Endothelial cell of umbilical vein (primary cell): ENCODE results near the gene HEATR5B. TPM values are rescaled to one million over a fixed set of nuclear protein-coding genes. Genes with fewer than 3 reads are reported as not detected.

Source experiments
- BruUV-seq: library from RNA; stranded (reverse); fragments of 400-500 nt; replicated peaks from 2 replicates; lab custom pipeline; 2021; lab: Mats Ljungman, UMichigan
- CTCF ChIA-PET: fragments of 300-600, 350-600 bp; sonication (Branson Sonifier 250); formaldehyde crosslinking; loops from one replicate; lab custom pipeline; 2021; ENCODE audit warnings: antibody characterized with exemption, inconsistent platforms; lab: Charles Lee
- POLR2A ChIA-PET: fragments of 300-600, 350-600 bp; sonication (Branson Sonifier 250); formaldehyde crosslinking; loops from one replicate; lab custom pipeline; 2021; ENCODE audit warnings: antibody characterized with exemption, inconsistent platforms; lab: Charles Lee
- DNase-seq: peaks from one replicate; pipeline ENCODE4 v3.0.0-alpha.2; 2011; ENCODE audit warnings: low read depth, low spot score
- FAIRE-seq: peaks from 2 replicates; lab custom pipeline; 2011; peaks lifted over from hg19 to GRCh38; lab: Jason Lieb, UNC
- H2AFZ ChIP-seq: 2 replicates; pipeline ENCODE4 v1.6.0; 2012; ENCODE audit warnings: low read depth, low read length, control low read depth, inconsistent platforms
- H3K27ac ChIP-seq: 2 replicates; pipeline ENCODE4 v1.5.1; 2011; ENCODE audit warnings: low read depth, mild to moderate bottlenecking, control low read depth, low read length, moderate library complexity; ENCODE audit not compliant: insufficient read depth
- H3K27me3 ChIP-seq, 2 experiments: 2 replicates each; pipeline versions ENCODE4 v1.6.0 to v1.6.1; 2011; ENCODE audit warnings: low read length in 2 of 2, mixed read lengths in 1 of 2; ENCODE audit not compliant: control insufficient read depth in 2 of 2, insufficient read depth in 2 of 2
- H3K36me3 ChIP-seq, 2 experiments: 2 replicates in 1 of 2; 3 replicates in 1 of 2; pipeline ENCODE4 v1.5.1; 2011; ENCODE audit warnings: low read length in 2 of 2, mild to moderate bottlenecking in 1 of 2, moderate library complexity in 1 of 2; ENCODE audit not compliant: control insufficient read depth in 2 of 2, insufficient read depth in 2 of 2; ENCODE audit errors: extremely low read depth in 1 of 2
- H3K4me1 ChIP-seq: 3 replicates; pipeline ENCODE4 v1.5.1; 2011; ENCODE audit warnings: mild to moderate bottlenecking, low read length; ENCODE audit not compliant: control insufficient read depth, insufficient read depth; ENCODE audit errors: extremely low read depth
- H3K4me2 ChIP-seq: 2 replicates; pipeline ENCODE4 v1.6.1; 2011; ENCODE audit warnings: low read length, control low read depth, mixed read lengths; ENCODE audit not compliant: insufficient read depth
- H3K4me3 ChIP-seq, 3 experiments: fragments of 200-600 bp in 1 of 3; sonication (generic), shearing (Covaris generic) in 1 of 3; replicated peaks in 1 of 3; 2 replicates each; pipeline ENCODE4 v1.5.1; 2011 to 2016; ENCODE audit warnings: control low read depth in 3 of 3, low read length in 3 of 3, mild to moderate bottlenecking in 2 of 3, inconsistent platforms in 1 of 3, low read depth in 1 of 3, moderate library complexity in 1 of 3; ENCODE audit not compliant: insufficient read depth in 1 of 3
- H3K79me2 ChIP-seq: 2 replicates; pipeline ENCODE4 v1.6.0; 2012; ENCODE audit warnings: low read length, inconsistent platforms; ENCODE audit not compliant: control insufficient read depth, insufficient read depth
- H3K9ac ChIP-seq: replicated peaks from 2 replicates; pipeline ENCODE3; 2011; ENCODE audit warnings: low read length, control low read depth; ENCODE audit not compliant: insufficient read depth; ENCODE audit errors: extremely low read depth
- H3K9me1 ChIP-seq: replicated peaks from 3 replicates; pipeline ENCODE4 v1.6.0; 2011; ENCODE audit warnings: mild to moderate bottlenecking, low read length; ENCODE audit not compliant: control insufficient read depth, insufficient read depth; ENCODE audit errors: extremely low read depth
- H3K9me3 ChIP-seq: replicated peaks from 2 replicates; pipeline ENCODE4 v1.5.1; 2012; ENCODE audit warnings: low read length, inconsistent platforms; ENCODE audit not compliant: control insufficient read depth, insufficient read depth
- H4K20me1 ChIP-seq: replicated peaks from 2 replicates; pipeline ENCODE3; 2011; ENCODE audit warnings: mild to moderate bottlenecking, low read length; ENCODE audit not compliant: control insufficient read depth, insufficient read depth; ENCODE audit errors: extremely low read depth
- CTCF ChIP-seq, 2 donors: IDR thresholded peaks; 1 replicate in 1 of 2; 2 replicates in 1 of 2; pipeline ENCODE4 v1.5.1; 2011; ENCODE audit warnings: low read length in 2 of 2, mild to moderate bottlenecking in 2 of 2, moderate library complexity in 2 of 2, control low read depth in 1 of 2, inconsistent platforms in 1 of 2, low read depth in 1 of 2; ENCODE audit not compliant: insufficient read depth in 1 of 2; ENCODE audit errors: extremely low read depth in 1 of 2
- EZH2 ChIP-seq: IDR thresholded peaks from 2 replicates; pipeline ENCODE4 v1.6.1; 2012; ENCODE audit warnings: borderline replicate concordance, low read depth, mild to moderate bottlenecking, moderate library complexity, low read length, inconsistent platforms; ENCODE audit not compliant: severe bottlenecking
- FOS ChIP-seq: IDR thresholded peaks from 2 replicates; pipeline ENCODE4 v1.6.1; 2011; ENCODE audit warnings: mild to moderate bottlenecking, low read length, moderate library complexity, borderline replicate concordance; ENCODE audit not compliant: insufficient read depth
- GATA2 ChIP-seq: IDR thresholded peaks from 2 replicates; pipeline ENCODE4 v1.7.0; 2011; ENCODE audit warnings: low read depth, mild to moderate bottlenecking, moderate library complexity, mixed read lengths, low read length; ENCODE audit not compliant: insufficient read length, insufficient read depth
- JUN ChIP-seq: IDR thresholded peaks from 2 replicates; pipeline ENCODE4 v1.6.1; 2011; ENCODE audit warnings: borderline replicate concordance, low read depth; ENCODE audit not compliant: insufficient read length, insufficient read depth
- MAX ChIP-seq: IDR thresholded peaks from 2 replicates; pipeline ENCODE4 v1.6.1; 2011; ENCODE audit not compliant: insufficient read depth, insufficient read length
- MYC ChIP-seq: IDR thresholded peaks from one replicate; pipeline ENCODE4 v1.6.1; 2011; ENCODE audit warnings: mild to moderate bottlenecking, low read depth, low read length
- POLR2A ChIP-seq: IDR thresholded peaks from 2 replicates; pipeline ENCODE4 v1.6.1; 2012; ENCODE audit warnings: low read depth, mild to moderate bottlenecking, control low read depth, low read length
- POLR2AphosphoS5 ChIP-seq: IDR thresholded peaks from 2 replicates; pipeline ENCODE4 v1.6.1; 2012; ENCODE audit warnings: low read depth, mild to moderate bottlenecking, control low read depth, low read length, moderate library complexity; ENCODE audit not compliant: insufficient read depth
- dilution Hi-C: fragments of 300-500 bp; cut with MboI; formaldehyde crosslinking; loops from one replicate; pipeline ENCODE4 v1.15.0; 2019; ENCODE audit warnings: low sequenced_read_pairs; ENCODE audit not compliant: extremely low pct_ligation_motif_present
- intact Hi-C: fragments of 100-400 bp; cut with micrococcal nuclease; formaldehyde crosslinking; loops from one replicate; pipeline ENCODE4 v1.10.0; 2022
- polyA plus RNA-seq, 4 experiments: library from polyadenylated mRNA; depleted of rRNA in 3 of 4; stranded (reverse) in 3 of 4; unstranded in 1 of 4; fragments of >200 nt; gene quantifications; 2 replicates each; pipeline versions ENCODE4 v1.2.1 to v1.2.3, GENCODE V29; 2011 to 2012; ENCODE audit warnings: missing spikeins in 1 of 4
- total RNA-seq: library from RNA; stranded (reverse); gene quantifications from 2 replicates; pipeline ENCODE4 v1.2.3, GENCODE V29; 2021

HEATR5B gene
- total and polyA plus RNA-seq, 2 donors (not counting 3 experiments of a cell fraction or from before 2014, with no cell fraction given): 16.1 to 22.5 TPM

DNA sequence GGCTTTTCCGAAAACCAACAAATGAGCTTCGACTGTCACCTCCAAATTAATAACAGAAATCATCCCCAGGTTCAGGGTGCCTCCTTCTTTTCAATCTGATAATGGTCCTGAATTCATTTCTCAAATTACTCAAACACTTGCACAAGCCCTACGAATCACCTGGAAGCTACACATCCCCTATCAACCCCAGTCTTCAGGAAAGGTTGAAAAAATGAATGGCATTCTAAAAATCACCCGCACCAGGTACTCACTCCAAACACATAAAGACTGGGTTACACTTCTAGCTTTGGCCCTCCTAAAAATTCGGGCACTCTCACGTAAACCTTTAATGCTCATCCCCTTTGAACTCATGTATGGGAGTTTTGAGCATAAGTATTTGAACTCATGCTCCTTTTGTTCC is 48.7 kb upstream of the HEATR5B start:
- Histone ChIP-seq H2AFZ (no peak overlapping the region), H3K79me2 (no peaks in the 10 kb centered on the region), H3K27ac (no peak overlapping the region), H3K9ac (no peak overlapping the region), H3K4me2 (no peak overlapping the region), H3K4me3 (no peak overlapping the region), H3K27me3 (no peaks in the 10 kb centered on the region), H3K9me1 (no peaks in the 10 kb centered on the region), H4K20me1 (no peaks in the 10 kb centered on the region), H3K4me1 (no peaks in the 10 kb centered on the region), H3K9me3 (no peaks in the 10 kb centered on the region), H3K36me3 (peaks cover 12 to 20% of the 10 kb centered on the region in 2 experiments)
- DNase-seq (no peak), FAIRE-seq (no peak)
- no TSS peak for BruUV-seq
- ChIA-PET CTCF (no interaction called here), POLR2A (no interaction called here)
- TF ChIP-seq CTCF (IDR thresholded peaks at IDR 0.05; ENCODE audit: extremely low read depth in 1 of 2, insufficient read depth in 1 of 2, low read depth in 1 of 2, low read length in 2 of 2) (no peak), MAX (no peak), GATA2 (no peak), FOS (no peak), JUN (no peak), POLR2AphosphoS5 (no peak), MYC (no peak), POLR2A (no peak), EZH2 (no peak)
- intact Hi-C loops (no loop called here), dilution Hi-C loops (no loop called here)
